ENCODE measurements around the gene RABGAP1. TPM values are rescaled to one million over a fixed set of nuclear protein-coding genes. Genes with fewer than 3 reads are reported as not detected.

The RABGAP1 gene
- 33.0 and 33.4 TPM in 2 replicates for total RNA-seq

GRCh38 chr9:122940749-122941581, at the start of gene RABGAP1:
Gene RABGAP1 (plus strand): TSS chr9:122941020. CDS start chr9:122957060, 16,040 bp downstream.

DNA sequence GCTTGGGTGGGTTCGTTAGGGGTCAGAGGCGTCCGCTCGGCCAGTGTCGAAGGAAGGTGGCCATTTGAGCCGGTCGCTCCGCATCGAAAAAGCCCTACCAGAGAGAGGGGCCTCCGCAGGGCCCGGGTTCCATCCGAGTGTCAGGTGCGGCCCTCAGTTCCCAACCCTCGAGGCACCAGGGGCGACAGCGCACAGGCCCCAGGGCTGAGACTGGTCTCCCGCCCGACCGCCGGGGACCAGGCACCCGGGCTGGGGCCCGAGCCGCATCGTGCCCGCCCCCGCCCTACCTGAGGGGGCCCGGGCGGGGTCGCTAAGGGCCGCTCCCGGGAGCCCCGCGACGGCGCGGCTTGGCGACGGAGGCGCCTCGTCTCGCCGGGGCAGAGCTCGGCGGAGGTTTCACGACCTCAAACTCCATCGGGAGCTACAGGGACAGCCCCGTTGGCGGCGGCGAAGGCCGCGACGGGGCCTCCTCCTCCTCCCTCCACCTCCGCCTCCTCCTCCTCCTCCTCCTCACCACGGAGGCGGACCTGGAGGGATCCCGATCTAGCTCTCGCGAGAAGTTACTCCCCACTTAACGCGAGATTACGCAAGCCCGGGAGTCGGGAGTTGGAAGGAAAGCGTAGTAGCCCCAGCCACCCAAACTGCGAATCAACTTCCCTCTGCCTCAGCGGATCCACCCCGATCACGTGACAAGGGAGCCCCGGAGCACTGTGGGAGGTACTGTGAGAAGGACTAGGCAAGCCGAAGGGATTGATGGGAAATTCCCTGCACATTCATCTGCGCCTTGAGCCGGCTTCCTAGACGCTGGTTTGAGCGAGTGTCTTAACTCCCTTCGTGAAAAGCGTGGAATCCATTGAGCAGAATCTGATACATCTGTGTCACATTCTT, 35.8 kb upstream of the RABGAP1 start, which contains the start of gene RC3H2:
Gene RC3H2, minus strand, starts transcription at position 537 of the 888 bp plus-strand sequence. CDS start 7,850 bp downstream, outside the sequence.

DNA sequence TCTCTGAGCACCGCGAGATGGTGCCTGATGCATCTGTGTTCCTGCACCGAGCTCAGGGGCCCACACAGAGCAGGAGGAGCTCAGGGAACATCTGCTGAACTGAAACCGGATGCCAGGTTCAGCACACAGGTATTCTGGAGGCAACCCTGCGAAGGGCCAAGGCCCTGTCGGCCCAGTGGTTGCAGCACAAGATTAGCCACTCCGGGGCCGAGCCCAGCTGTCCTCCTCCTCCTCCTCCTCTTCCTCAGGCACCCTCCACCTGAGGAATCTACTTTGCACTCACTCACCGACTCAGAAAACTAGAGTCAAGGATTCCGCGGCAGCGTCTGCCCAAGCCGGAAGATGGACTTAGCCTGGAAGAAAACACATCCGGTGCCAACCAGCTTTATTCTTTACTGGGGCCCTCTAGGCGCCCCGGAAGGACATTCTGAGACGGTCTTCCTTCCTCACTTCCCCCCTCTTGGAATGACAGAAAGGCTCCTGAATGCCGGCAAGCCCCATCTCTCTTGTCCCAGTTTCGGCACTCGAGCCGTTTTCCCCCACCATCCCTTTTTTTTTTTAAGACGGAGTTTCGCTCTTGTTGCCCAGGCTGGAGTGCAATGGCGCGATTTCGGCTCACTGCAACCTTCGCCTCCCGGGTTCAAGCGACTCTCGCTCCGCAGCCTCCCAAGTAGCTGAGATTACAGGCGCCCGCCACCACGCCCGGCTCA, 27.7 kb upstream of the RABGAP1 start, which contains the start of gene ZBTB6:
Gene ZBTB6, minus strand, starts transcription at position 360 of the 710 bp plus-strand sequence. CDS start 1,251 bp downstream, outside the sequence.

GRCh38 chr9:122931226-122932121, 9.3 kb upstream of the RABGAP1 start, which contains the start of gene ZBTB26:
Gene ZBTB26 (minus strand): TSS chr9:122931512. CDS start chr9:122919934, 11,578 bp downstream.

DNA sequence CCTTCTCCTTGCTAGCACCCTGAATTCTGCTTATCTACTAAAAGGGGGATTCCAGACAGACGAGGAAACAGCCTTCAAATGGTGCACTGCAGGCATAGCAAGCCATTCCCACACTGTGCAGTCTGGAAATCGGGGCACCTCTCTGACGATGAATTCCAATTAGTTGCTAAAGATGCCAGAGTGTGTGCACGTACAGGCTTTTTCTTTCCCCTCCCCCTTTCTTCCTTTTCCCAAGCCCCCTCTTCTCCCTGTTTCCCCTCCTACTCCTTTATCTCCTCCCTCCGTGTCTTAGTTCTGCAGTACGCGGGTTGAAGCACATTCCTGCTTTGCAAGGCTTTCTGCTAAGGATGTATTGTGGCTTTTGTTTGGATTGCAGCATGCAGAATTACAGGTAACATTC, 92.5 kb downstream of the RABGAP1 start, which contains the start of gene GPR21:
Gene GPR21, plus strand, starts transcription at position 316 of the 400 bp plus-strand sequence. CDS start 900 bp downstream, outside the sequence.

Small RNA genes within 50 kb of the gene (small RNA-seq; reads per million reads assigned to genes)
- gene GPR21 (not detected), gene RNY1P15 (not detected)

Other genes with a start within 250 kb of the RABGAP1 start
- not detected in 2 replicates for gene OR1L4, start 217.0 kb upstream of the RABGAP1 start, total RNA-seq
- gene OR1L6, start 198.7 kb upstream of the RABGAP1 start, total RNA-seq = not detected in 2 replicates
- not detected in 2 replicates for gene OR5C1, start 152.1 kb upstream of the RABGAP1 start, total RNA-seq
- gene OR1K1, start 140.9 kb upstream of the RABGAP1 start, total RNA-seq = not detected in 2 replicates
- 20.9 and 23.1 TPM in 2 replicates for gene PDCL, start 112.4 kb upstream of the RABGAP1 start, total RNA-seq
- gene RC3H2, start 35.7 kb upstream of the RABGAP1 start, total RNA-seq = 20.6 and 31.5 TPM in 2 replicates
- 7.3 and 9.6 TPM in 2 replicates for gene ZBTB6, start 27.7 kb upstream of the RABGAP1 start, total RNA-seq
- 2.6 and 3.3 TPM in 2 replicates for gene ZBTB26, start 9.5 kb upstream of the RABGAP1 start, total RNA-seq
- gene GPR21, start 92.6 kb downstream of the RABGAP1 start, total RNA-seq = 0.73 and 2.2 TPM in 2 replicates

Measured in subcutaneous preadipocyte (primary cell).